M059J (cell line): ENCODE measurements around the gene AVEN. TPM values are rescaled to one million over a fixed set of nuclear protein-coding genes. Genes with fewer than 3 reads are reported as not detected.

Experiments used
- DNase-seq: peaks from one replicate; pipeline ENCODE4 v3.0.0-alpha.2; 2012; ENCODE audit warnings: low read depth
- total RNA-seq: library from RNA; depleted of rRNA; stranded (reverse); fragments of >200 nt; shearing (Covaris generic); gene quantifications from 2 replicates; pipeline ENCODE4 v1.2.3, GENCODE V29; 2014

AVEN gene
- total RNA-seq, 1 experiment from 2014 or later, result 22.9 TPM

DNA sequence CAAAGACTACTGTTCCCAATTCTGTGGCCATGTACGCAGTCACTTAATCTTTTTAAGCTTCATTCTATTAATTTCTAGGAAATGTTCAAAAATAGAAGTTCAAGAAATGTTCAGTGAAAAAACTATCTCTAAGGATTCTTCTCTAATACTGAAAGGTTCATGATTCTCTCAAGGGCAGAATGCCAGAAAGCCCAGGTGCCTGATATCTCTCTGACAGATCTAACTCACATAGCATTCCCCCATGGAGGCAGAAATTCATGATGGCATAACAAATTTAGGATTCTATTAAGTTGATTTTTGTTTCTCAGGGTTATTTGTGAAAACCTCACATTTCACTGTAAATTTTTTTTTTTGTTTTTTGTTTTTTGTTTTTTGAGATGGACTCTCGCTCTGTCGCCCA lies 53.3 kb downstream of the AVEN start:
- DNase-seq, result peak; percentile 14

- DNase-seq, result peak; percentile 60
Observed at GRCh38 chr15:33985287-33985686, 53.7 kb downstream of the AVEN start.

- DNase-seq, result no peak
Observed at GRCh38 chr15:33982516-33982915, 56.5 kb downstream of the AVEN start.

DNA sequence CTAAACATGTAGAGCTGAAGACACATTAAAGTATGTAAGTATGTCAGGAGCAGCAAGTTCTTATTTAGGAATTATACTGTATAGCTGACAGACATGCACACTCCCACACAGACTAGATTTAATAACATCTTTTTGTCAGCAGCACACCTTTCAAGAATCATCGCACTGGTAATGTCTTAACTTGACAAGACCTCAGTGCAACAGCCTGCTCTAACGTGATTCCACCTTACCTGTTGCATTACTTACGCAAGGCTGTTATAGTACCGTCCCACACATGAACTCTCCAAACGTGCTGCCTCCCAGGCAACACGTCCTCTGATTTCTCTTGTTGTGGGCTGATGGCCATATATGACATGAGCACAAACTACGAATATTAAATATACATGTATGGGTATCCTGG lies 58.8 kb downstream of the AVEN start:
- DNase-seq, result no peak

DNA sequence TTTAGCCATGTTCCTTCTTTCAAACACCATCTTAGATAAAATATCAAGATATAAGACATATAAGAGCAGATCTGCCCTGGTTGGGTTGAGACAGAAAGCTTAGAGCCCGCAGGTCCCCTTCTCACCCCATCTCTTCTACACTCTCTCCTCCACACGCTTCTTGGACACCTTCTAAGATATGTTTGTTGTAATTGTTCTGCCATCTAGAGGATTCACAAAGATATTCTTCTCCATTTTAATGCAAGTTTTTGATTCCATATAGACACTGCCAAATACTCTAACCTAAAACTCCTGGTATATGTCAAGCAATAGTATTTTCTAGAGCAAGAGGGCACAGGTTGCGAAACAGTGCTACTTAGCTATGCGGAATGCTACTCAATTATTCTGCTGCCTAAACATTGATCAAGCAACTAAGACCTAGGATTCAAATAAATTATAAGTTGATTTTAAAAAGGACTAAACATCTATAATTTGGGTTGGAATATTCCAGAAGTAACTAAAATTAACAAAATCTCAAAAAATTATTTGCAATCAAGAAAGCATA lies 63.9 kb downstream of the AVEN start:
- DNase-seq, result no peak

- DNase-seq, result no peak
Observed at GRCh38 chr15:33971811-33972210, 67.2 kb downstream of the AVEN start.

GRCh38 chr15:33968821-33969220 lies 70.2 kb downstream of the AVEN start:
- DNase-seq, result no peak

GRCh38 chr15:33968224-33968623 lies 70.8 kb downstream of the AVEN start, which contains the start of gene CHRM5:
Gene CHRM5 (plus strand): TSS chr15:33968497. CDS start chr15:34062718, 94,221 bp downstream.
- DNase-seq, result no peak

GRCh38 chr15:33964665-33965040 lies 74.4 kb downstream of the AVEN start:
- peak; percentile 26 for DNase-seq

DNA sequence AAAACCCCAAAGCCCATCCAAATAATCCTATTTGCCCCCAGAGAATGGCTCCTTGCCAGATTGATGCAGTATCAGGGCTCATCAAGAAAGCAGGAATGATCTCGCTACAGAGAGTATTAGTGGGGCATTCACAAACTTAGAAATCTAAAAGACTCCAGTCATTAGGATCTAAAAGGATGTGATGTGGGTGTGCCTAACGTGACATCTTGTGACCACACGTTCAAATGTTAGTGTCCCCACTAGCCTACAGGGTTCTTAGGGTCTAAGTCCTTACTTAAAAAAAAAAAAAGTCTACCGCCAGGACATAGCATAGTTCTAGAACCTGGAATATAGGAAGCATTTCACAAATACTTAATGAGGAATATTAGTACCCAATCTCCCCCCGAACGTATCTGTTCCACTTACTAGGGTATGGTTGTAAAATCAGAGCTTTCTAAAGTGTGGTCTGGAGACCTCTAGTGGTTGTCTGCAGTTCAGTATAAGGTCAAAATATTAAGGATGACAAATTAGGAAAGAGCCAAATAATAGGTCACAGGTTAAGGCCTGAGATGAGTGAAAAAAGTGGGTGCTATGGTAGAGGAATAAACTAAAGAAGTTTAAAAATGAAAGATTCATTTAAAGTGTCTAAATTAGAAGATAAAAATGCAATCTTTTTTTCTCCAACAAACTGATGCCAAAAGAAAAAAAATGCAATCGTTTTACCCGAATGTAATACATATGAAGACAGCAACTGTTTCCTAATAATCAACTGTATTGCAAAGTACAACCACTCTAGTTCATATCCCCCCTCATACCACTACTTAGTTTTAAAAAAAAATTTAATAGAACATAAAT lies 75.0 kb downstream of the AVEN start:
- peak; percentile 38 for DNase-seq

GRCh38 chr15:33960549-33960935 lies 78.5 kb downstream of the AVEN start:
- no peak for DNase-seq

GRCh38 chr15:33959844-33960548 lies 79.0 kb downstream of the AVEN start:
- DNase-seq, result no peak

GRCh38 chr15:33956397-33956796 lies 82.6 kb downstream of the AVEN start:
- no peak for DNase-seq

- DNase-seq, result no peak
Observed at GRCh38 chr15:33955945-33956344, 83.1 kb downstream of the AVEN start.

GRCh38 chr15:33946152-33946551 lies 92.9 kb downstream of the AVEN start:
- no peak for DNase-seq

GRCh38 chr15:33941279-33942063 lies 97.5 kb downstream of the AVEN start:
- no peak for DNase-seq

DNA sequence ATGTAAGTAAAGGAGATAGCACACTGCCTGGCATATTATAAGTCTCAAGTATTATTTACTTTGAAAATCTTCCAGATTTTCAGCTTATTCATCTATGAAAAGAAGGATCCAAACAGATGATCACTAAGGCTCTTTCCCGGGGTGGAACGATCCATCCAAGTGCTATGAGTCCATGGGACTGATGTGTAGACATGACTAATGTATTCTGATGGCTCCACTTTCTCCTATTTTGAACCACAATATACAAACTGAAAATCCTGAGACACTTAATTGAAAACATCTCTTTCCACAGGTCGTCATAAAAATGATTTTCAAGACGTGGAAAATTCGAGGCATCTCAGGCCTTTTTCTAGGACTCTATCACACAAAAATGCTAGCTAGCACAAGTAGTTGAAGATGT lies 104.1 kb downstream of the AVEN start:
- no peak for DNase-seq

GRCh38 chr15:33934396-33934795 lies 104.6 kb downstream of the AVEN start:
- no peak for DNase-seq

DNA sequence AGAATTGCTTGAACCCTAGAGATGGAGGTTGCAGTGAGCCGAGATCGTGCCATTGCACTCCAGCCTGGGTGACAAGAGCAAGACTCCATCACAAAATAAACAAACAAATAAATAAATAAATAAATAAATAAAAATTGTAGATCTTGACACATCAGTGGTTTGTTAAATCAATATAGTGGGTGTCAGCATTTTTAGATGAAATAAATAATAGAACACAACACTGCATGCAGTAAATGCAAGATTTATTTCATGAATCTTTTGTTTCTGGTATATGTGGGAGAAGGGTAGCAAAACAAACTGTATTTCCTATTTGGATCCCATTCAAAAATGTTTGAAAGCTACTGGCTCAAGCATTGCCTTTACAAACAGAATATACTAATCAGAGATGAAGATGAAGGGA lies 106.3 kb downstream of the AVEN start:
- DNase-seq, result no peak

DNA sequence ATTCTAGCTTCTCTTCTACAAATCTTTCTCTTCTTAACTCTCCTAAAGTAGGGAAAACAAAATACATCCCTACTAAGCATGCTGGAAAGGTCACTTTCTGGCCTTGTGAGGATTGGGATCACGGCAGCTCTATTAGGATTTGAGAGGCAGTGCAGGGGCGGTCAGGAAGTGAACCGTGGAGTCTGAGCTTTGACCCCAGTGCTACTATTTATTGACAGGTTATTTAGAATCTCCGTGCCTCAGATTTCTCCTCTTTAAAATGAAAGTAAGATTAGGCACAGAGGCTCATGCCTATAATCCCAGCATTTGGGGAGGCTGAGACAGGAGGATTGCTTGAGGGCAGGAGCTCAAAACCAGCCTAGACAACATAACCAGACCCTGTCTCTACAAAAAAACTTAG lies 112.7 kb downstream of the AVEN start:
- DNase-seq, result no peak

GRCh38 chr15:33923446-33923845 lies 115.6 kb downstream of the AVEN start:
- DNase-seq, result no peak
